Thoracic aorta (tissue), 2 donors: ENCODE measurements around the gene AUNIP. TPM values are rescaled to one million over a fixed set of nuclear protein-coding genes. Genes with fewer than 3 reads are reported as not detected.

Source experiments
- ATAC-seq: fragments of 150-250 bp; one replicate; pipeline ENCODE4 v1.8.0; 2017; ENCODE audit warnings: low read depth; ENCODE audit not compliant: insufficient number of reproducible peaks, low FRiP score
- DNase-seq: peaks from one replicate; pipeline ENCODE4 v3.0.0-alpha.2; 2020; ENCODE audit warnings: low spot score
- H3K27ac ChIP-seq, 2 donors: fragments of 200-600 bp; sonication (generic); 1 replicate in 1 of 2; 2 replicates in 1 of 2; pipeline ENCODE4 v1.5.1; 2016; ENCODE audit warnings: mild to moderate bottlenecking in 2 of 2, moderate library complexity in 2 of 2
- H3K27me3 ChIP-seq: fragments of 200-600 bp; sonication (generic); replicated peaks from 2 replicates; pipeline ENCODE4 v1.6.0; 2016; ENCODE audit warnings: mild to moderate bottlenecking; ENCODE audit not compliant: insufficient read depth
- H3K36me3 ChIP-seq: fragments of 200-600 bp; sonication (generic); one replicate; pipeline ENCODE4 v1.5.1; 2016
- H3K4me1 ChIP-seq, 2 donors: fragments of 200-600 bp; sonication (generic); 1 replicate in 1 of 2; 2 replicates in 1 of 2; pipeline versions ENCODE4 v1.5.1 to v1.6.0; 2016; ENCODE audit warnings: low read depth in 2 of 2, mild to moderate bottlenecking in 1 of 2; ENCODE audit not compliant: control insufficient read depth in 1 of 2
- H3K4me3 ChIP-seq: fragments of 200-600 bp; sonication (generic); 2 replicates; pipeline ENCODE4 v1.5.1; 2016; ENCODE audit warnings: mild to moderate bottlenecking
- H3K9me3 ChIP-seq: fragments of 200-600 bp; sonication (generic); 2 replicates; pipeline ENCODE4 v1.5.1; 2016
- CTCF ChIP-seq: fragments of 200-600 bp; sonication (generic); IDR thresholded peaks from one replicate; pipeline ENCODE4 v1.5.1; 2019; ENCODE audit warnings: antibody characterized with exemption
- total RNA-seq, 2 donors: library from RNA; depleted of rRNA; stranded (reverse); fragments of >200 nt; gene quantifications; one replicate each; pipeline versions ENCODE4 v1.1.0 to v1.2.3, GENCODE V29; 2016

Gene AUNIP
- total RNA-seq, 2 donors from 2014 or later, result not detected

GRCh38 chr1:25837262-25837875 lies 21.9 kb downstream of the AUNIP start:
- DNase-seq (no peak), ATAC-seq (no peak)
- Histone ChIP-seq H3K36me3 (peaks cover 10% of the 10 kb centered on the region), H3K27me3 (no peaks in the 10 kb centered on the region), H3K4me3 (no peak overlapping the region), H3K9me3 (no peaks in the 10 kb centered on the region), H3K4me1 (peaks cover 0 to 18% of the 10 kb centered on the region in 2 donors), H3K27ac (no peak overlapping the region)
- no peak for TF ChIP-seq CTCF

GRCh38 chr1:25836695-25837094 lies 22.6 kb downstream of the AUNIP start:
- Histone ChIP-seq H3K27me3 (no peaks in the 10 kb centered on the region), H3K4me3 (no peak overlapping the region), H3K27ac (no peak overlapping the region), H3K9me3 (no peaks in the 10 kb centered on the region), H3K4me1 (peaks cover 0 to 18% of the 10 kb centered on the region in 2 donors), H3K36me3 (peaks cover 17% of the 10 kb centered on the region)
- DNase-seq (no peak), ATAC-seq (no peak)
- TF ChIP-seq CTCF, result no peak

DNA sequence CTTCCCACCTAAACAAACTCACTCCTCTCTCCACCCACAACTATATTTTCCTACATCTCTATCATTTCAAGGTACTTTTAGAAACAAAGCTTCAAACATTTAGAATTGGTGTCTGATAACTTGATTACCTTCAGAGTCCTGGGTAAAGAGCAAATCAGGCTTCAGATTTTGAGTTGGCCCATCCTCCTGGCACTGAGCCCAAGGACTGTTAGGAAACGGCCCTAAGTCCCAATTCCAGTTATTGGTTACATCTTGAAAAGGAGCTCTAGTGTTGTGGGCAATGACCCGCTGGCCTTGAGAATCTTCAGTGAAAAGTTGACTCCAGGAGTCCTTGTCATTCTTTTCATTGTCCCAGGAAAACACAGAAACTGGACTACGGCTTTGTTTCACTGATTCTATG lies 24.4 kb downstream of the AUNIP start:
- no peak for TF ChIP-seq CTCF
- no peaks in the 10 kb centered on the region for H3K27me3 ChIP-seq
- no peak for ATAC-seq
- peaks cover 35% of the 10 kb centered on the region for H3K36me3 ChIP-seq
- DNase-seq, result no peak
- no peaks in the 10 kb centered on the region for H3K9me3 ChIP-seq
- no peak overlapping the region for H3K27ac ChIP-seq
- H3K4me1 ChIP-seq, result peaks cover 0 to 18% of the 10 kb centered on the region in 2 donors
- no peak overlapping the region for H3K4me3 ChIP-seq

DNA sequence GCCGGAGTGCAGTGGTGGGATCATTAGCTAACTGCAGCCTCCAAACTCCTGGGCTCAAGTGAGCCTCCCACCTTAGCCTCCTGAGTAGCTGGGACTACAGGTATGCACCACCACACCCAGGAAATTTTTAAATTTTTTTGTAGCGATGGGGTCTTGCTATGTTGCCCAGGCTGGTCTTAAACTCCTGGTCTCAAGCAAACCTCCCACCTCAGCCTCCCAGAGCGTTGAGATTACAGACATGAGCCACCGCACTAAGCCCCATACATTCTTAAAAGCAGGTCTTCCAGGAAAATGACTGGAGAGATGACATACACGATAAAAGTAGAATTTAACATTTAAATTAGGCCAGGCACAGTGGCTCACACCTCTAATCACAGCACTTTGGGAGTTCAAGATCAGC lies 26.1 kb downstream of the AUNIP start:
- no peak for DNase-seq
- no peak for ATAC-seq
- Histone ChIP-seq H3K9me3 (no peaks in the 10 kb centered on the region), H3K36me3 (peaks cover 50% of the 10 kb centered on the region), H3K4me3 (no peak overlapping the region), H3K4me1 (peaks cover 0 to 18% of the 10 kb centered on the region in 2 donors), H3K27ac (no peak overlapping the region), H3K27me3 (no peaks in the 10 kb centered on the region)
- TF ChIP-seq CTCF, result no peak

DNA sequence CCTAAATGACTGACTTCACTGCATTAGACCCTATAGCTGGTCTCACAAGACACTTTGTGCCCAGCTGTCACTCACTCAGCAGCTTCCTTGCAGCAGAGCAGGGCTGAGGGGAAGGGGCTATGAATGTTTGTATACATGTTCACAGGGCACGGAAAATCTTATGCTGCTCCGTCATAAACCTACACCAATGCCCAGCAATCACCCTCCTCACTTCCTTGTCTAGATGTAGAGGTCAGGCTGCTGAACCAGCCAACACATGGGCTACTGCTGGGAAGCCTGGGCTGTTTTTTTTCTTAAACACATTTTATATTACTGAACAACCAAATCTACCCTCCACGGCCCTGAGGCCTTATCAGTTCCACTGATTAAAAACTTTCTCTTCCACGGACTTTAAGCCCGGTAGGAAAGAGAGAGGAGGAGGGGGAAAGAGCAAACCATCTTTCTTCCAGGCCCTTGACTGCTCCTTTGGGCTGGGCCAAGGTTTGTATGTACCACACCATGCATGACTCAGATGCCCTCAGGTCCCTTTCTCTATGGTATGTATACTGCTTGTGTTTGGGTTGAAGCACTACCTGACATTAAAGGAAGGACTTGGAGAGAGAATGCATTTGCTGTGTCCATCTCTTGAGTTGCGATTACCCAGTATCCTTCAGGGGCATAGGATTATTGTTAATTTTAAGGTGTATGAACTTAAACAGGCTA lies 26.8 kb downstream of the AUNIP start:
- H3K36me3 ChIP-seq, result peaks cover 57% of the 10 kb centered on the region
- H3K27me3 ChIP-seq, result no peaks in the 10 kb centered on the region
- H3K4me3 ChIP-seq, result no peak overlapping the region
- no peaks in the 10 kb centered on the region for H3K9me3 ChIP-seq
- ATAC-seq, result no peak
- peaks cover 0 to 18% of the 10 kb centered on the region in 2 donors for H3K4me1 ChIP-seq
- DNase-seq, result no peak
- no peak for TF ChIP-seq CTCF
- no peak overlapping the region for H3K27ac ChIP-seq
